GM13977 (cell line): ENCODE measurements around the gene OR10A5.

Experiments used
- DNase-seq: peaks from one replicate; pipeline ENCODE4 v3.0.0; 2012; ENCODE audit warnings: low spot score
- CTCF ChIP-seq: IDR thresholded peaks from 2 replicates; pipeline ENCODE4 v1.5.1; 2012; ENCODE audit warnings: mild to moderate bottlenecking, control low read depth; ENCODE audit not compliant: insufficient read depth; ENCODE audit errors: extremely low read depth, missing control alignments
- in situ Hi-C: fragments of 300-500 bp; cut with MboI; formaldehyde crosslinking; loops from one replicate; pipeline ENCODE4 v1.12.0; 2022; ENCODE audit warnings: low sequenced_read_pairs, low pct_unique_long_range_greater_than_20kb, mixed read lengths, inconsistent platforms; ENCODE audit not compliant: unreplicated experiment

The OR10A5 gene

GRCh38 chr11:6888830-6889229 lies 43.3 kb downstream of the OR10A5 start:
- in situ Hi-C loops: no loop called here
- no peak for DNase-seq
- no peak for TF ChIP-seq CTCF

- TF ChIP-seq CTCF: no peak
- no peak for DNase-seq
- in situ Hi-C loops: no loop called here
Observed at GRCh38 chr11:6889835-6890234, 44.4 kb downstream of the OR10A5 start.

DNA sequence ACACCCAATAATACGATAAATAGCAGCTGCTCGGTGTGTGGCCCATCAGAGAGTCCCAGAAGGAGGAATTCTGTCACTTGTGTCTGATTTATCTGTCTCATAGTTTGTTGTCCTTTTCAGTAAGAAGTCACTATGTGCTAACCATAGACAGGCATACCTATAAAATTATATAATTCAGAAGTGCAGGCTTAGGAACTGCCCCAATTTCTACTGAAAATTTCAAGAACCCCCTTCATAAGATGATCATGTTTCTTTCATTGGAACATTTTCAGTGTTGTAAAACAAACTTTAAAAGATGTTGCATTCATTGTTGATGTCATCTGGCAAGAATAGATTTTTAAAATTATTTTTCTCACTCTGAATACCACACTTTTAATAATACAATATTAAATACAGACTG lies 46.9 kb downstream of the OR10A5 start, which contains the start of gene OR2D2:
Gene OR2D2, minus strand, starts transcription at position 101 of the 400 bp plus-strand sequence. Its CDS starts 0 bp downstream, at position 101.
- no peak for TF ChIP-seq CTCF
- in situ Hi-C loops: no loop called here
- no peak for DNase-seq

- no peak for TF ChIP-seq CTCF
- in situ Hi-C loops: no loop called here
- no peak for DNase-seq
Observed at GRCh38 chr11:6894097-6894496, 48.6 kb downstream of the OR10A5 start.

GRCh38 chr11:6895010-6895409 lies 49.5 kb downstream of the OR10A5 start:
- in situ Hi-C loops: no loop called here
- DNase-seq: peak; percentile 13
- TF ChIP-seq CTCF: no peak
